GM10266 (cell line): ENCODE results near the gene BOC.

Source experiments
- DNase-seq: peaks from one replicate; pipeline ENCODE4 v3.0.0; 2012; ENCODE audit errors: extremely low spot score
- CTCF ChIP-seq: IDR thresholded peaks from 2 replicates; pipeline ENCODE4 v1.5.1; 2012; ENCODE audit warnings: mild to moderate bottlenecking, low read depth; ENCODE audit not compliant: control insufficient read depth, insufficient read depth; ENCODE audit errors: missing control alignments

The BOC gene

DNA sequence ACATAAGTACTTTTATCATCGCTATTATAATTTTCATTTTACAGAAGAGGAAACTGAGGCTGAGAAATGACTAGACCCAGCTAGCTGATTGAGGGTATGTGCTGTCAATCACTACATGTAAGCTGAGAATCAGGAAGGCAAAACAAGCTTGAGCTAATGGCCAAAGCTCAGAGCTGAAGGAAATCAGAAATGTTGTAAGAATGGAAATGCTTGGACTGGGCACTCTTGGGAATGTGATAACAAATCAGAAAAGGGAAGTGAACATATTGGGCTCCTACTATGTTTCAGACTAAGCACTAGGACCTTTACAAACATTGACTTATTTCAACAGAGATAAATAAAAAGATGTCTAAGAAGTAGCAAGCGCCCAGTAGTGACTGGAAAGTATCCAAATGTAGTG is 33.8 kb upstream of the BOC start:
- no peak for DNase-seq
- no peak for TF ChIP-seq CTCF

- TF ChIP-seq CTCF: no peak
- no peak for DNase-seq
Measured at GRCh38 chr3:113179235-113179824, 32.0 kb upstream of the BOC start.

DNA sequence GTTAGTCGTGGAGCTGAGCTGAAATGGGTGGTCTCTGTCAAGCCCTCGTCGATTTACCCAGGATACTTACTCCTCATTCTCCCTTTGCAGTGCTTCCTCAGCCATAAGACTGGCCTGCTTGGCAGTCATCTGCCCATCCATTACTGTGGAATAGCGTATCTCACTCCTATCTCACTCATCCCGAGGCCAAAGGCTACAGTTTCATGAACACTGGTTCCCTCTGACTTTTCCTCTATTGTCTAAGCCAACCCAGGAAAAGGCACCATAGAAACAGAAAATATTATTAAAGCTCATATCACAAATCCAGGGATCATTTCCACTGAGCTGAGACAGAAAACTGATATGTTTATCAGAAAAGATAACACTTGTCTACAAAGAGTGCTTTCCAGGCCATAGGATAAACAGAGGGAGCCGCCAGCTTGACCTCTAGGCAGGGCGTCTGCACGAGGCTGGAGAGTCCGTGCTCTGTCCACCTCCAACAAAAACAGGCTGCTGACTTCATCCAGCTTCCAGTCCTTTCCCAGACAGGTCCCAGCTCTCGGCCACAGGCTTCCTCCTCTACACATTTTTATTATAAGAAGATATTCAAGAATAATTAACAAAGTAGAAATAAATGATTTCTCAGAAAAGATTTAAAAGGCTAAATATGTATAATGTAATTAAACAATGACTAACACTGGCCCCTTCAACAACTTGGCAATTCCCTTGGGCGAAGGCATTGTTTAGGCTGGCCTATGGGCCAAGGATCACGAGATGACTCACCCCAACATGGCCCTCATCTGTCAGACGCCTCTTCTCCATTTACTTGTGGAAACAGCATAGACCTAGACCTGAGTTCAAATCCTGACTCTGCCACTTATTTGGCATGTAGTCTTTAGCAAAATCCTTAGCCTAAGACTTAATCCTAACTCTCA is 27.4 kb upstream of the BOC start:
- DNase-seq: no peak
- no peak for TF ChIP-seq CTCF

GRCh38 chr3:113185194-113185835 is 26.0 kb upstream of the BOC start:
- DNase-seq: no peak

GRCh38 chr3:113186566-113186965 is 24.8 kb upstream of the BOC start:
- no peak for DNase-seq
- TF ChIP-seq CTCF: no peak

More at GRCh38 chr3:113185194-113185835, 26.0 kb upstream of the BOC start:
- no peak for TF ChIP-seq CTCF

DNA sequence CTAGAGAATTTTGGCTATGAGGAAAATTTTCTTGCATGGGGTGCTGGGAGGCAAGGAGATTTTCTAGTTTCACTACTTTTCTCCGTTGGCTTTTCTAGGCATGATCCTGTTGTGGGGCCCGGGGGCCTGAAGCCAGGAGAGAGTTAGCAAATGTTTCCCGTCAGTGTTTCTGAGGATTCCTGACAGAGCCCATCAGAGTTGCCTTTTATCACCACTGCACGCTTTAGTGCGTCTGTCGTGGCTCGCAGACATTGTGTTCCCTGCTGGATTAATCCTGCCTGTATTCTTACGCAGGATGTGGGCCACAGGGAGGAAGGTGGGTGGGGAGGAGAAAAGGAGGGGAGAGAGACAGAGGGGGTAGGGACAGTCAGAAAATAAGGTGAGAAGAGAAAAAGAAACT is 18.1 kb upstream of the BOC start:
- no peak for TF ChIP-seq CTCF
- no peak for DNase-seq
